ENCODE data around the gene PSMB1. TPM values are rescaled to one million over a fixed set of nuclear protein-coding genes. Genes with fewer than 3 reads are reported as not detected.

The PSMB1 gene
- total RNA-seq, 1 donor from 2014 or later = 117 TPM

GRCh38 chr6:170584181-170584953 is 31.3 kb upstream of the PSMB1 start, which contains the start of gene PDCD2:
PDCD2 (minus strand) TSS chr6:170584637; CDS start chr6:170584581, 56 bp downstream.
- intact Hi-C loops (cut with DNase I) = no loop called here
- peaks cover 38% of the 10 kb centered on the region for H3K36me3 ChIP-seq
- DNase-seq (peak; percentile 97), ATAC-seq (peak; percentile 99)
- H3K27ac ChIP-seq = peak within 1 kb of the TSS; percentile 94
- H3K4me3 ChIP-seq = peak within 1 kb of the TSS; percentile 99
- peaks cover 19% of the 10 kb centered on the region for H3K4me1 ChIP-seq
- TF ChIP-seq CTCF (IDR thresholded peaks at IDR 0.05) = no peak
- no peaks in the 10 kb centered on the region for H3K27me3 ChIP-seq (ENCODE audit: low read depth)
- no peaks in the 10 kb centered on the region for H3K9me3 ChIP-seq

GRCh38 chr6:170583756-170584180 is 30.7 kb upstream of the PSMB1 start:
- no peak for TF ChIP-seq CTCF (IDR thresholded peaks at IDR 0.05)
- H3K36me3 ChIP-seq = peaks cover 44% of the 10 kb centered on the region
- H3K9me3 ChIP-seq = no peaks in the 10 kb centered on the region
- DNase-seq (no peak), ATAC-seq (no peak)
- H3K27ac ChIP-seq = peak overlapping the region; percentile 94
- intact Hi-C loops (cut with DNase I) = no loop called here
- peak overlapping the region; percentile 99 for H3K4me3 ChIP-seq
- H3K4me1 ChIP-seq = peaks cover 19% of the 10 kb centered on the region
- H3K27me3 ChIP-seq (ENCODE audit: low read depth) = no peaks in the 10 kb centered on the region

GRCh38 chr6:170578909-170579308 is 25.8 kb upstream of the PSMB1 start:
- no peak for DNase-seq
- Histone ChIP-seq H3K27ac (no peak overlapping the region), H3K4me1 (peaks cover 10% of the 10 kb centered on the region), H3K36me3 (peaks cover 91% of the 10 kb centered on the region), H3K27me3 (ENCODE audit: low read depth) (no peaks in the 10 kb centered on the region), H3K4me3 (no peak overlapping the region), H3K9me3 (no peaks in the 10 kb centered on the region)
- TF ChIP-seq CTCF (IDR thresholded peaks at IDR 0.05) = no peak
- ATAC-seq = no peak
- intact Hi-C loops (cut with DNase I) = no loop called here

- DNase-seq (no peak), ATAC-seq (no peak)
- Histone ChIP-seq H3K27ac (no peak overlapping the region), H3K4me1 (no peaks in the 10 kb centered on the region), H3K9me3 (no peaks in the 10 kb centered on the region), H3K4me3 (no peak overlapping the region), H3K27me3 (ENCODE audit: low read depth) (no peaks in the 10 kb centered on the region), H3K36me3 (peaks cover 99% of the 10 kb centered on the region)
- intact Hi-C loops (cut with DNase I) = no loop called here
- no peak for TF ChIP-seq CTCF (IDR thresholded peaks at IDR 0.05)
Observed at GRCh38 chr6:170575250-170575649, 22.1 kb upstream of the PSMB1 start.

GRCh38 chr6:170572704-170573466 is 19.8 kb upstream of the PSMB1 start:
- Histone ChIP-seq H3K36me3 (peaks cover 95% of the 10 kb centered on the region), H3K27ac (no peak overlapping the region), H3K27me3 (ENCODE audit: low read depth) (no peaks in the 10 kb centered on the region), H3K4me3 (no peak overlapping the region), H3K9me3 (no peaks in the 10 kb centered on the region), H3K4me1 (no peaks in the 10 kb centered on the region)
- intact Hi-C loops (cut with DNase I) = no loop called here
- TF ChIP-seq CTCF (IDR thresholded peaks at IDR 0.05) = no peak
- DNase-seq (no peak), ATAC-seq (no peak)
